Neural crest cell (in vitro differentiated cells): ENCODE measurements around the gene TNFRSF21. TPM values are rescaled to one million over a fixed set of nuclear protein-coding genes. Genes with fewer than 3 reads are reported as not detected.

Experiments
- DNase-seq: peaks from one replicate; pipeline ENCODE4 v3.0.0; 2021; ENCODE audit warnings: low read depth, mixed read lengths, low spot score
- H3K27ac Mint-ChIP-seq: one replicate; pipeline ENCODE4 v1.8.0; 2021; ENCODE audit warnings: mild to moderate bottlenecking, mixed read lengths; ENCODE audit not compliant: unreplicated experiment
- H3K27me3 Mint-ChIP-seq: 2 replicates; pipeline ENCODE4 v1.8.0; 2021; ENCODE audit warnings: low read depth, mild to moderate bottlenecking, mixed read lengths
- H3K36me3 Mint-ChIP-seq: 2 replicates; pipeline ENCODE4 v1.8.0; 2021; ENCODE audit warnings: low read depth, mild to moderate bottlenecking, mixed read lengths
- H3K4me1 Mint-ChIP-seq: 2 replicates; pipeline ENCODE4 v1.8.0; 2021; ENCODE audit warnings: mixed read lengths
- H3K4me3 Mint-ChIP-seq: one replicate; pipeline ENCODE4 v1.8.0; 2021; ENCODE audit warnings: mild to moderate bottlenecking, mixed read lengths
- H3K9me3 Mint-ChIP-seq: 2 replicates; pipeline ENCODE4 v1.8.0; 2021; ENCODE audit warnings: mixed read lengths
- total RNA-seq: library from RNA; stranded (reverse); gene quantifications from 2 replicates; pipeline ENCODE4 v1.2.1, GENCODE V29; 2021
- TF ChIP-seq, protein P1 (sequence below): fragments of 200-600 bp; sonication (generic); conservative IDR thresholded peaks from 2 replicates; pipeline ENCODE4 v1.5.0; 2021; ENCODE audit warnings: antibody characterized with exemption, mild to moderate bottlenecking

Gene TNFRSF21
- total RNA-seq, 1 donor from 2014 or later: 19.8 TPM

DNA sequence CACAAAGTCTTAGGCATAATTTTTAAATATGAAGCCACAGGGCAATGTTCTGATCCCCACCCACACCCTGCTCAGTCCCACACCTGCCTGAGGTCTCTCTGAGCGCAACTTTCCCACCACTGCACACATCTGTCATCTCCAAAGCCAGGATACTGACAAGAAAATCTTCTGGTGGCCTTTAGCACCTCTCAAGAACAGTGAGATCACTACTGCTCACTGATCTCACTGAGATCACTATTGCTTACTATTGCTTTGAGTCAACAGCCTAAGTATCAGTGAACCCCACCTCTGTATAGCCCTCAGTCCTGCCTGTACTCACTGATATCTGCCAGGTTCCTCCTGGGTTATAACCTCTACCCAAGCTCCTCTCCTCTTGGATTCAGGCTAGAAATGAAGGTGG is 6.4 kb downstream of the TNFRSF21 start:
- no peak for DNase-seq
- TF ChIP-seq, protein P1, sequence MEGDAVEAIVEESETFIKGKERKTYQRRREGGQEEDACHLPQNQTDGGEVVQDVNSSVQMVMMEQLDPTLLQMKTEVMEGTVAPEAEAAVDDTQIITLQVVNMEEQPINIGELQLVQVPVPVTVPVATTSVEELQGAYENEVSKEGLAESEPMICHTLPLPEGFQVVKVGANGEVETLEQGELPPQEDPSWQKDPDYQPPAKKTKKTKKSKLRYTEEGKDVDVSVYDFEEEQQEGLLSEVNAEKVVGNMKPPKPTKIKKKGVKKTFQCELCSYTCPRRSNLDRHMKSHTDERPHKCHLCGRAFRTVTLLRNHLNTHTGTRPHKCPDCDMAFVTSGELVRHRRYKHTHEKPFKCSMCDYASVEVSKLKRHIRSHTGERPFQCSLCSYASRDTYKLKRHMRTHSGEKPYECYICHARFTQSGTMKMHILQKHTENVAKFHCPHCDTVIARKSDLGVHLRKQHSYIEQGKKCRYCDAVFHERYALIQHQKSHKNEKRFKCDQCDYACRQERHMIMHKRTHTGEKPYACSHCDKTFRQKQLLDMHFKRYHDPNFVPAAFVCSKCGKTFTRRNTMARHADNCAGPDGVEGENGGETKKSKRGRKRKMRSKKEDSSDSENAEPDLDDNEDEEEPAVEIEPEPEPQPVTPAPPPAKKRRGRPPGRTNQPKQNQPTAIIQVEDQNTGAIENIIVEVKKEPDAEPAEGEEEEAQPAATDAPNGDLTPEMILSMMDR: no peak
- Mint-ChIP-seq H3K27me3 (peaks cover 11% of the 10 kb centered on the region), H3K27ac (no peak overlapping the region), H3K9me3 (no peaks in the 10 kb centered on the region), H3K4me1 (peaks cover 7% of the 10 kb centered on the region), H3K36me3 (no peaks in the 10 kb centered on the region), H3K4me3 (no peak overlapping the region)

DNA sequence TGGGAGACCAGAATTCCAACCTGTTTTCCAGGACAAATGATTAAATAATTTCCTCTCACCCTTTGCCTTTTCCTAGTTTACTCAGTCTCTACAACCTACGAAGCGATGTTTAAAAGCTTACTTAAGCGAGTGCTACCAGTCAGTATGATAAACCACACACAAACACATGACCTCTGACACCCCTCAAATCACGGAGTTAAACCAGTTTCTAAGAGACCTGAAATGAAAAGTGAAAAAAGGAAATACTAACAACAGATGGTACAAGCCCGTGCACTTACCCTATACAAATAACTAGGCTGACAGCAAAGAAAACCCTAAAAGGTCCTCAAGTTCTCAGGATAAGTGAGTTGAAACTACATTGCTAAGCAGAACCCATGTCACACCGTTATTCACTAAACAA is 7.7 kb downstream of the TNFRSF21 start:
- DNase-seq: no peak
- Mint-ChIP-seq H3K27ac (no peak overlapping the region), H3K4me3 (no peak overlapping the region), H3K4me1 (no peaks in the 10 kb centered on the region), H3K36me3 (no peaks in the 10 kb centered on the region), H3K27me3 (peaks cover 3% of the 10 kb centered on the region), H3K9me3 (no peaks in the 10 kb centered on the region)
- TF ChIP-seq, protein P1: no peak

DNA sequence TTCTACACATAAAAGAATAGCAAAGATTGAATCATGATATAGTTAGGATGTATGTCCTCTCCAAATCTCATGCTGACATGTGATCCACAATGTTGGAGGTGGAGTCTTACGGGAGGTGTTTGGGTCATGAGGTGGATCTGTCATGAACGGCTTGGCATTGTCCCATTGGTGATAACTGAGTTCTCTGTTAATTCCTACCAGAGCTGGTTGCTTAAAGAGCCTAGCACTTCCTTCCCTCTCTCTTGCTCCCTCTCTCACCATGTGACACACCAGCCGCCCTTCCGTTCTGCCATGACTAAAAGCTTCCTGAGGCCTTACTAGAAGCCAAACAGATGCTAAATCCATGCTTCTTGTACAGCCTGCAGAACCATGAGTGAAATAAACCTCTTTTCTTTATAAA is 8.3 kb downstream of the TNFRSF21 start:
- Mint-ChIP-seq H3K4me3 (no peak overlapping the region), H3K36me3 (no peaks in the 10 kb centered on the region), H3K27me3 (no peaks in the 10 kb centered on the region), H3K27ac (no peak overlapping the region), H3K4me1 (no peaks in the 10 kb centered on the region), H3K9me3 (no peaks in the 10 kb centered on the region)
- TF ChIP-seq, protein P1: no peak
- no peak for DNase-seq

DNA sequence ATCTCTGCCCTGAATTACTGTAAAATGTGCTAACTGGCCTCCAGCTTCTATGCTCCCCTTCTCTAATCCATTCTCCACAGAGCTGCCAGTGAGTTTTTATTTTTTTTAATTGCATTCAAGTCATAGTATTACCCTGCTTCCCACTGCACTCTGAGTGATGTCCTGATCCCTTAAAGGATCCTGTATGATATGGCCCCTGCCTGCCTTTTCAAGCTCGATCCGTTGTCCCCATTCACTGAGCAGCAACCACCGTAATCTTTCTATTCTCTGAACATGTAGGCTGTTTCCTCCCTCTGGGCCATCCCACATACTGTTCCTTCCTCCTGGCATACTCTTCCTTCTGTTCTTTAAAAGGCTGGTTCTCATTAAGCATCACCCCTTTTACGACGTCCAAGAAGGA is 9.3 kb downstream of the TNFRSF21 start:
- DNase-seq: no peak
- Mint-ChIP-seq H3K27me3 (no peaks in the 10 kb centered on the region), H3K9me3 (no peaks in the 10 kb centered on the region), H3K27ac (no peak overlapping the region), H3K4me3 (no peak overlapping the region), H3K4me1 (peaks cover under 1% of the 10 kb centered on the region), H3K36me3 (no peaks in the 10 kb centered on the region)
- TF ChIP-seq, protein P1: no peak

DNA sequence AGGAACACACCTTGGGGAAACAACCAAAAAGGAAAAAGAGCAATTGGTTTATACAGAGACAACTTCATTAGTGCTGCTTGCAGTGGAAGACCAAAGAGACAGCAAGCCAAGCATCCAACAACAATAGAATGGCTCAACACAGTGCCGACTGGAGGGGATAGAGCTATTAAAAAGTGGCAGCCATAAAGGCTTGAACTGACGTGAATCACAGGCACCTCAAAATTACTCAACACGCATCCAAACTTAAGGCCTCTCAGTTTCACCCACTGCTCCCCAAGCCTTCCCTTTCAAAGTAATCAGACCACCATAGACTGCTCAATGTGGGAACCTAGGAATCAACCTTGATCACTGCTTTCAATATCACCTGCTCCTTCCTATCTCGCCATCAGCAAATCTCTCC is 9.7 kb downstream of the TNFRSF21 start:
- Mint-ChIP-seq H3K9me3 (no peaks in the 10 kb centered on the region), H3K4me3 (no peak overlapping the region)

More for the DNA sequence above, 9.7 kb downstream of the TNFRSF21 start:
- no peaks in the 10 kb centered on the region for H3K27me3 Mint-ChIP-seq
- H3K27ac Mint-ChIP-seq: no peak overlapping the region
- DNase-seq: no peak
- TF ChIP-seq, protein P1: no peak
- no peaks in the 10 kb centered on the region for H3K36me3 Mint-ChIP-seq
- H3K4me1 Mint-ChIP-seq: peaks cover 5% of the 10 kb centered on the region
